H1 (cell line): Measurements from ENCODE around the gene ZNF667. TPM values are rescaled to one million over a fixed set of nuclear protein-coding genes. Genes with fewer than 3 reads are reported as not detected.

Source experiments
- BRCA1 ChIP-seq: IDR thresholded peaks from 2 replicates; pipeline ENCODE4 v1.6.1; 2012; ENCODE audit warnings: low read depth, low read length, improper control_type of control experiment
- SIN3A ChIP-seq, 2 experiments: IDR thresholded peaks in 1 of 2; conservative IDR thresholded peaks in 1 of 2; 2 replicates each; pipeline ENCODE4 v1.6.1; 2011 to 2012; ENCODE audit warnings: low read length in 2 of 2, improper control_type of control experiment in 1 of 2, low read depth in 1 of 2, mild to moderate bottlenecking in 1 of 2
- SIX5 ChIP-seq: IDR thresholded peaks from 2 replicates; pipeline ENCODE4 v1.6.1; 2011; ENCODE audit warnings: mild to moderate bottlenecking, low read depth, low read length
- SP4 ChIP-seq: IDR thresholded peaks from 2 replicates; pipeline ENCODE4 v1.6.1; 2012; ENCODE audit warnings: low read length, inconsistent platforms
- TAF1 ChIP-seq: IDR thresholded peaks from 2 replicates; pipeline ENCODE4 v1.6.1; 2011; ENCODE audit warnings: mild to moderate bottlenecking, low read depth, low read length
- TCF12 ChIP-seq: IDR thresholded peaks from 2 replicates; pipeline ENCODE4 v1.6.1; 2011; ENCODE audit warnings: low read depth, mild to moderate bottlenecking, low read length
- polyA plus RNA-seq, 7 experiments: library from polyadenylated mRNA; depleted of rRNA in 3 of 7; stranded (reverse) in 5 of 7; unstranded in 2 of 7; fragments of >200 nt in 5 of 7; fragments of 200-250 nt in 2 of 7; gene quantifications; 1 replicate in 5 of 7; 2 replicates in 1 of 7; 4 replicates in 1 of 7; pipeline versions ENCODE4 v1.2.1 to v1.2.3, GENCODE V29; 2011 to 2013; ENCODE audit warnings: missing spikeins in 2 of 7, mixed read lengths in 2 of 7
- total RNA-seq: library from RNA; stranded (reverse); fragmentation: NEBNext Ultra II Directional; extraction: Animal tissue kit (Norgen Biotek cat#: 25700); gene quantifications from 2 replicates; pipeline ENCODE4 v1.2.1, GENCODE V29; 2021
- TF ChIP-seq, protein P1 (sequence below): fragments of 300-600 bp; sonication (generic); IDR thresholded peaks from 2 replicates; pipeline ENCODE4 v1.7.1; 2012; ENCODE audit warnings: low read length, moderate library complexity, mild to moderate bottlenecking, inconsistent platforms; ENCODE audit not compliant: insufficient replicate concordance

The ZNF667 gene
- total and polyA plus RNA-seq, 2 of the 8 experiments (the other 6 are each of a cell fraction or from before 2014, with no cell fraction given), result 4.4 to 10.7 TPM

GRCh38 chr19:56476093-56476492 is 1.1 kb downstream of the ZNF667 start (continued):
- TF ChIP-seq, protein P1, sequence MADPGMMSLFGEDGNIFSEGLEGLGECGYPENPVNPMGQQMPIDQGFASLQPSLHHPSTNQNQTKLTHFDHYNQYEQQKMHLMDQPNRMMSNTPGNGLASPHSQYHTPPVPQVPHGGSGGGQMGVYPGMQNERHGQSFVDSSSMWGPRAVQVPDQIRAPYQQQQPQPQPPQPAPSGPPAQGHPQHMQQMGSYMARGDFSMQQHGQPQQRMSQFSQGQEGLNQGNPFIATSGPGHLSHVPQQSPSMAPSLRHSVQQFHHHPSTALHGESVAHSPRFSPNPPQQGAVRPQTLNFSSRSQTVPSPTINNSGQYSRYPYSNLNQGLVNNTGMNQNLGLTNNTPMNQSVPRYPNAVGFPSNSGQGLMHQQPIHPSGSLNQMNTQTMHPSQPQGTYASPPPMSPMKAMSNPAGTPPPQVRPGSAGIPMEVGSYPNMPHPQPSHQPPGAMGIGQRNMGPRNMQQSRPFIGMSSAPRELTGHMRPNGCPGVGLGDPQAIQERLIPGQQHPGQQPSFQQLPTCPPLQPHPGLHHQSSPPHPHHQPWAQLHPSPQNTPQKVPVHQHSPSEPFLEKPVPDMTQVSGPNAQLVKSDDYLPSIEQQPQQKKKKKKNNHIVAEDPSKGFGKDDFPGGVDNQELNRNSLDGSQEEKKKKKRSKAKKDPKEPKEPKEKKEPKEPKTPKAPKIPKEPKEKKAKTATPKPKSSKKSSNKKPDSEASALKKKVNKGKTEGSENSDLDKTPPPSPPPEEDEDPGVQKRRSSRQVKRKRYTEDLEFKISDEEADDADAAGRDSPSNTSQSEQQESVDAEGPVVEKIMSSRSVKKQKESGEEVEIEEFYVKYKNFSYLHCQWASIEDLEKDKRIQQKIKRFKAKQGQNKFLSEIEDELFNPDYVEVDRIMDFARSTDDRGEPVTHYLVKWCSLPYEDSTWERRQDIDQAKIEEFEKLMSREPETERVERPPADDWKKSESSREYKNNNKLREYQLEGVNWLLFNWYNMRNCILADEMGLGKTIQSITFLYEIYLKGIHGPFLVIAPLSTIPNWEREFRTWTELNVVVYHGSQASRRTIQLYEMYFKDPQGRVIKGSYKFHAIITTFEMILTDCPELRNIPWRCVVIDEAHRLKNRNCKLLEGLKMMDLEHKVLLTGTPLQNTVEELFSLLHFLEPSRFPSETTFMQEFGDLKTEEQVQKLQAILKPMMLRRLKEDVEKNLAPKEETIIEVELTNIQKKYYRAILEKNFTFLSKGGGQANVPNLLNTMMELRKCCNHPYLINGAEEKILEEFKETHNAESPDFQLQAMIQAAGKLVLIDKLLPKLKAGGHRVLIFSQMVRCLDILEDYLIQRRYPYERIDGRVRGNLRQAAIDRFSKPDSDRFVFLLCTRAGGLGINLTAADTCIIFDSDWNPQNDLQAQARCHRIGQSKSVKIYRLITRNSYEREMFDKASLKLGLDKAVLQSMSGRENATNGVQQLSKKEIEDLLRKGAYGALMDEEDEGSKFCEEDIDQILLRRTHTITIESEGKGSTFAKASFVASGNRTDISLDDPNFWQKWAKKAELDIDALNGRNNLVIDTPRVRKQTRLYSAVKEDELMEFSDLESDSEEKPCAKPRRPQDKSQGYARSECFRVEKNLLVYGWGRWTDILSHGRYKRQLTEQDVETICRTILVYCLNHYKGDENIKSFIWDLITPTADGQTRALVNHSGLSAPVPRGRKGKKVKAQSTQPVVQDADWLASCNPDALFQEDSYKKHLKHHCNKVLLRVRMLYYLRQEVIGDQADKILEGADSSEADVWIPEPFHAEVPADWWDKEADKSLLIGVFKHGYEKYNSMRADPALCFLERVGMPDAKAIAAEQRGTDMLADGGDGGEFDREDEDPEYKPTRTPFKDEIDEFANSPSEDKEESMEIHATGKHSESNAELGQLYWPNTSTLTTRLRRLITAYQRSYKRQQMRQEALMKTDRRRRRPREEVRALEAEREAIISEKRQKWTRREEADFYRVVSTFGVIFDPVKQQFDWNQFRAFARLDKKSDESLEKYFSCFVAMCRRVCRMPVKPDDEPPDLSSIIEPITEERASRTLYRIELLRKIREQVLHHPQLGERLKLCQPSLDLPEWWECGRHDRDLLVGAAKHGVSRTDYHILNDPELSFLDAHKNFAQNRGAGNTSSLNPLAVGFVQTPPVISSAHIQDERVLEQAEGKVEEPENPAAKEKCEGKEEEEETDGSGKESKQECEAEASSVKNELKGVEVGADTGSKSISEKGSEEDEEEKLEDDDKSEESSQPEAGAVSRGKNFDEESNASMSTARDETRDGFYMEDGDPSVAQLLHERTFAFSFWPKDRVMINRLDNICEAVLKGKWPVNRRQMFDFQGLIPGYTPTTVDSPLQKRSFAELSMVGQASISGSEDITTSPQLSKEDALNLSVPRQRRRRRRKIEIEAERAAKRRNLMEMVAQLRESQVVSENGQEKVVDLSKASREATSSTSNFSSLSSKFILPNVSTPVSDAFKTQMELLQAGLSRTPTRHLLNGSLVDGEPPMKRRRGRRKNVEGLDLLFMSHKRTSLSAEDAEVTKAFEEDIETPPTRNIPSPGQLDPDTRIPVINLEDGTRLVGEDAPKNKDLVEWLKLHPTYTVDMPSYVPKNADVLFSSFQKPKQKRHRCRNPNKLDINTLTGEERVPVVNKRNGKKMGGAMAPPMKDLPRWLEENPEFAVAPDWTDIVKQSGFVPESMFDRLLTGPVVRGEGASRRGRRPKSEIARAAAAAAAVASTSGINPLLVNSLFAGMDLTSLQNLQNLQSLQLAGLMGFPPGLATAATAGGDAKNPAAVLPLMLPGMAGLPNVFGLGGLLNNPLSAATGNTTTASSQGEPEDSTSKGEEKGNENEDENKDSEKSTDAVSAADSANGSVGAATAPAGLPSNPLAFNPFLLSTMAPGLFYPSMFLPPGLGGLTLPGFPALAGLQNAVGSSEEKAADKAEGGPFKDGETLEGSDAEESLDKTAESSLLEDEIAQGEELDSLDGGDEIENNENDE, result no peak
- TF ChIP-seq SIX5, result no peak
- TF ChIP-seq SIN3A (conservative IDR thresholded peaks at IDR 0.05 in 1 of 2, IDR thresholded peaks at IDR 0.05 in 1 of 2; ENCODE audit: low read depth in 1 of 2, low read length in 2 of 2), result no peak
- no peak for TF ChIP-seq TCF12
- no peak for TF ChIP-seq BRCA1
- no peak for TF ChIP-seq SP4
- TF ChIP-seq TAF1, result no peak
